Vagina (tissue), 2 donors: ENCODE results near the gene SRRT.

Experiments used
- POLR2A ChIP-seq, 2 donors: fragments of 450-650 bp; IDR thresholded peaks; one replicate each; pipeline ENCODE4 v1.6.1; 2017; ENCODE audit warnings: antibody characterized with exemption in 2 of 2, mild to moderate bottlenecking in 2 of 2, moderate library complexity in 2 of 2
- POLR2AphosphoS5 ChIP-seq, 2 donors: sonication (generic); formaldehyde crosslinking; IDR thresholded peaks; one replicate each; pipeline ENCODE4 v1.9.0; 2017; ENCODE audit warnings: antibody characterized with exemption in 2 of 2, mild to moderate bottlenecking in 2 of 2, low read depth in 1 of 2; ENCODE audit not compliant: insufficient read depth in 1 of 2
- TF ChIP-seq, protein P1 (sequence below), 3 experiments: fragments of 450-650 bp in 2 of 3; fragments of 200-600 bp in 1 of 3; sonication (generic) in 1 of 3; IDR thresholded peaks; one replicate each; pipeline ENCODE4 v1.5.1; 2017 to 2019; ENCODE audit warnings: antibody characterized with exemption in 3 of 3, mild to moderate bottlenecking in 2 of 3, moderate library complexity in 2 of 3

DNA sequence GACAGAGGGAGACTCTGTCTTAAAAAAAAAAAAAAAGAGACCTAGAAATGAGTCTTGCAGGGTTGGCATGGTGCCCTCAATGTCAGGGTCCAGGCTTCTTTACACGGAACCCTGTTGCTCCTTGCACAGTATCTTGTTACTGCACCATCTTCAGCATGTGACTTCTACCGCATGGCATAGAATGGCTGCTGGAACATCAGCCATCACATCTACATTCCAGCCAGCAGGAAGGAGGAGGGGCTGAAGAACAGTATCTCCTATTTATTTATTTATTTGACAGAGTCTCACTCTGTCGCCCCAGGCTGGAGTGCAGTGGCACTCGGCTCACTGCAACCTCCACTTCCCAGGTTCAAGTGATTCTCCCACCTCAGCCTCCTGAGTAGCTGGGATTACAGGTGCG, 24.5 kb downstream of the SRRT start:
- TF ChIP-seq, protein P1, sequence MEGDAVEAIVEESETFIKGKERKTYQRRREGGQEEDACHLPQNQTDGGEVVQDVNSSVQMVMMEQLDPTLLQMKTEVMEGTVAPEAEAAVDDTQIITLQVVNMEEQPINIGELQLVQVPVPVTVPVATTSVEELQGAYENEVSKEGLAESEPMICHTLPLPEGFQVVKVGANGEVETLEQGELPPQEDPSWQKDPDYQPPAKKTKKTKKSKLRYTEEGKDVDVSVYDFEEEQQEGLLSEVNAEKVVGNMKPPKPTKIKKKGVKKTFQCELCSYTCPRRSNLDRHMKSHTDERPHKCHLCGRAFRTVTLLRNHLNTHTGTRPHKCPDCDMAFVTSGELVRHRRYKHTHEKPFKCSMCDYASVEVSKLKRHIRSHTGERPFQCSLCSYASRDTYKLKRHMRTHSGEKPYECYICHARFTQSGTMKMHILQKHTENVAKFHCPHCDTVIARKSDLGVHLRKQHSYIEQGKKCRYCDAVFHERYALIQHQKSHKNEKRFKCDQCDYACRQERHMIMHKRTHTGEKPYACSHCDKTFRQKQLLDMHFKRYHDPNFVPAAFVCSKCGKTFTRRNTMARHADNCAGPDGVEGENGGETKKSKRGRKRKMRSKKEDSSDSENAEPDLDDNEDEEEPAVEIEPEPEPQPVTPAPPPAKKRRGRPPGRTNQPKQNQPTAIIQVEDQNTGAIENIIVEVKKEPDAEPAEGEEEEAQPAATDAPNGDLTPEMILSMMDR (IDR thresholded peaks at IDR 0.05): no peak
- TF ChIP-seq POLR2A (IDR thresholded peaks at IDR 0.05): no peak
- no peak for TF ChIP-seq POLR2AphosphoS5 (IDR thresholded peaks at IDR 0.05; ENCODE audit: insufficient read depth in 1 of 2, low read depth in 1 of 2)
